Muscle of back (tissue), 11 donors: ENCODE results near the gene PAX5. TPM values are rescaled to one million over a fixed set of nuclear protein-coding genes. Genes with fewer than 3 reads are reported as not detected.

Experiments used
- DNase-seq, 3 donors: peaks; one replicate each; pipeline versions ENCODE4 v3.0.0 to v3.0.0-alpha.2; 2013
- polyA plus RNA-seq, 10 donors: library from polyadenylated mRNA; unstranded; fragments of 120-200 nt; gene quantifications; one replicate each; pipeline ENCODE4 v1.2.1, GENCODE V29; 2013; ENCODE audit not compliant: insufficient read length in 10 of 10

PAX5 gene
- polyA plus RNA-seq, 10 donors: 0.01 to 0.50 (median 0.26) TPM

GRCh38 chr9:36862206-36863145, 171.6 kb downstream of the PAX5 start:
- peak in 2 of 3 donors; percentile 28 to 53 for DNase-seq

GRCh38 chr9:36861528-36862205, 172.4 kb downstream of the PAX5 start:
- DNase-seq: no peak

GRCh38 chr9:36858805-36859375, 175.2 kb downstream of the PAX5 start:
- no peak for DNase-seq

GRCh38 chr9:36855448-36856315, 178.4 kb downstream of the PAX5 start:
- no peak for DNase-seq

GRCh38 chr9:36854751-36855150, 179.3 kb downstream of the PAX5 start:
- DNase-seq: no peak

GRCh38 chr9:36854034-36854433, 180.0 kb downstream of the PAX5 start:
- no peak for DNase-seq

- DNase-seq: no peak
Measured at GRCh38 chr9:36853233-36853632, 180.8 kb downstream of the PAX5 start.

- DNase-seq: no peak
Measured at GRCh38 chr9:36849943-36850342, 184.1 kb downstream of the PAX5 start.

- no peak for DNase-seq
Measured at GRCh38 chr9:36848946-36849345, 185.1 kb downstream of the PAX5 start.

GRCh38 chr9:36847781-36848673, 186.0 kb downstream of the PAX5 start:
- DNase-seq: no peak

GRCh38 chr9:36846621-36847020, 187.4 kb downstream of the PAX5 start:
- DNase-seq: no peak

- no peak for DNase-seq
Measured at GRCh38 chr9:36845844-36846243, 188.2 kb downstream of the PAX5 start.

GRCh38 chr9:36844961-36845360, 189.1 kb downstream of the PAX5 start:
- DNase-seq: no peak

- DNase-seq: no peak
Measured at GRCh38 chr9:36843964-36844363, 190.1 kb downstream of the PAX5 start.

- DNase-seq: no peak
Measured at GRCh38 chr9:36842560-36843530, 191.2 kb downstream of the PAX5 start.

- peak in 1 of 3 donors; percentile 10 for DNase-seq
Measured at GRCh38 chr9:36840898-36841536, 193.1 kb downstream of the PAX5 start.

GRCh38 chr9:36839131-36839885, 194.8 kb downstream of the PAX5 start:
- no peak for DNase-seq
